NOMO-1 treated with dmso at 0.1 percent for 144 hours (cell line): ENCODE measurements around the gene TMEM39A.
A peak's percentile ranks its signal among the peaks of the same experiment; 100 is the strongest.

Source experiments
- DNase-seq: peaks from one replicate; lab custom pipeline; 2025; ENCODE audit not compliant: unreplicated experiment; lab: John Stamatoyannopoulos, UW

The TMEM39A gene

GRCh38 chr3:119463171-119464169 lies at the start of gene TMEM39A:
Gene TMEM39A, minus strand, starts transcription at chr3:119463615. Its CDS starts 1,541 bp downstream, at chr3:119462074.
- peak; percentile 96 for DNase-seq

- no peak for DNase-seq
Observed at GRCh38 chr3:119510690-119511089, 47.3 kb upstream of the TMEM39A start.

- DNase-seq = no peak
Observed at GRCh38 chr3:119508172-119508845, 44.9 kb upstream of the TMEM39A start.

GRCh38 chr3:119507404-119507803 lies 44.0 kb upstream of the TMEM39A start:
- no peak for DNase-seq

- DNase-seq = no peak
Observed at GRCh38 chr3:119506631-119507030, 43.2 kb upstream of the TMEM39A start.

GRCh38 chr3:119500901-119501300 lies 37.5 kb upstream of the TMEM39A start:
- no peak for DNase-seq

GRCh38 chr3:119500265-119500664 lies 36.9 kb upstream of the TMEM39A start:
- DNase-seq = no peak

GRCh38 chr3:119498186-119499011 lies 35.0 kb upstream of the TMEM39A start, which contains the start of gene TIMMDC1:
Gene TIMMDC1, plus strand, starts transcription at chr3:119498547. Its CDS starts 187 bp downstream, at chr3:119498734.
- DNase-seq = peak; percentile 98

GRCh38 chr3:119497820-119498185 lies 34.4 kb upstream of the TMEM39A start:
- DNase-seq = no peak

GRCh38 chr3:119494597-119494996 lies 31.2 kb upstream of the TMEM39A start:
- DNase-seq = no peak

- no peak for DNase-seq
Observed at GRCh38 chr3:119492810-119493209, 29.4 kb upstream of the TMEM39A start.

GRCh38 chr3:119492128-119492527 lies 28.7 kb upstream of the TMEM39A start:
- DNase-seq = no peak

- no peak for DNase-seq
Observed at GRCh38 chr3:119490153-119490552, 26.7 kb upstream of the TMEM39A start.

- DNase-seq = no peak
Observed at GRCh38 chr3:119485563-119485962, 22.1 kb upstream of the TMEM39A start.

- DNase-seq = no peak
Observed at GRCh38 chr3:119483101-119483500, 19.7 kb upstream of the TMEM39A start.

- DNase-seq = no peak
Observed at GRCh38 chr3:119481079-119481478, 17.7 kb upstream of the TMEM39A start.

GRCh38 chr3:119470866-119471265 lies 7.5 kb upstream of the TMEM39A start:
- no peak for DNase-seq

GRCh38 chr3:119469418-119470189 lies 6.2 kb upstream of the TMEM39A start:
- no peak for DNase-seq

- peak; percentile 28 for DNase-seq
Observed at GRCh38 chr3:119468041-119468440, 4.6 kb upstream of the TMEM39A start.

GRCh38 chr3:119457246-119457645 lies 6.2 kb downstream of the TMEM39A start:
- peak; percentile 79 for DNase-seq
